ENCODE data around the gene QRICH2. TPM values are rescaled to one million over a fixed set of nuclear protein-coding genes. Genes with fewer than 3 reads are reported as not detected.

The QRICH2 gene
- total and polyA plus RNA-seq, 2 of the 4 experiments (the other 2 are of a cell fraction), result 4.3 to 4.8 TPM

- TF ChIP-seq, protein P1, sequence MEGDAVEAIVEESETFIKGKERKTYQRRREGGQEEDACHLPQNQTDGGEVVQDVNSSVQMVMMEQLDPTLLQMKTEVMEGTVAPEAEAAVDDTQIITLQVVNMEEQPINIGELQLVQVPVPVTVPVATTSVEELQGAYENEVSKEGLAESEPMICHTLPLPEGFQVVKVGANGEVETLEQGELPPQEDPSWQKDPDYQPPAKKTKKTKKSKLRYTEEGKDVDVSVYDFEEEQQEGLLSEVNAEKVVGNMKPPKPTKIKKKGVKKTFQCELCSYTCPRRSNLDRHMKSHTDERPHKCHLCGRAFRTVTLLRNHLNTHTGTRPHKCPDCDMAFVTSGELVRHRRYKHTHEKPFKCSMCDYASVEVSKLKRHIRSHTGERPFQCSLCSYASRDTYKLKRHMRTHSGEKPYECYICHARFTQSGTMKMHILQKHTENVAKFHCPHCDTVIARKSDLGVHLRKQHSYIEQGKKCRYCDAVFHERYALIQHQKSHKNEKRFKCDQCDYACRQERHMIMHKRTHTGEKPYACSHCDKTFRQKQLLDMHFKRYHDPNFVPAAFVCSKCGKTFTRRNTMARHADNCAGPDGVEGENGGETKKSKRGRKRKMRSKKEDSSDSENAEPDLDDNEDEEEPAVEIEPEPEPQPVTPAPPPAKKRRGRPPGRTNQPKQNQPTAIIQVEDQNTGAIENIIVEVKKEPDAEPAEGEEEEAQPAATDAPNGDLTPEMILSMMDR (conservative IDR thresholded peaks at IDR 0.05; ENCODE audit: low read depth, low read length), result no peak
Observed at GRCh38 chr17:76252040-76252954, 55.8 kb downstream of the QRICH2 start (continued).
